H7 (cell line): ENCODE results near the gene UHMK1. TPM values are rescaled to one million over a fixed set of nuclear protein-coding genes. Genes with fewer than 3 reads are reported as not detected.
"Not testable (repeated sequence)": the region's sequence is repeated elsewhere in the genome, so short reads cannot be mapped to it uniquely, and the experiment has no call there.

ENCODE experiments used
- DNase-seq: peaks from one replicate; pipeline ENCODE4 v3.0.0; 2012
- H3K27me3 ChIP-seq: 2 replicates; pipeline ENCODE4 v1.6.0; 2011; ENCODE audit warnings: mild to moderate bottlenecking, low read length; ENCODE audit not compliant: control insufficient read depth, insufficient read depth
- H3K36me3 ChIP-seq: replicated peaks from 2 replicates; pipeline ENCODE4 v1.5.1; 2011; ENCODE audit warnings: low read length; ENCODE audit not compliant: control insufficient read depth, insufficient read depth
- H3K4me3 ChIP-seq: 2 replicates; pipeline ENCODE4 v1.5.1; 2011; ENCODE audit warnings: low read depth, mild to moderate bottlenecking, control low read depth, low read length, moderate library complexity; ENCODE audit not compliant: insufficient read depth
- total RNA-seq: library from RNA; depleted of rRNA; stranded (reverse); fragments of >200 nt; shearing (Covaris generic); gene quantifications from 2 replicates; pipeline ENCODE4 v1.2.3, GENCODE V29; 2014

Gene UHMK1
- total RNA-seq, 1 experiment from 2014 or later, result 21.7 TPM

GRCh38 chr1:162495531-162496233 lies 1.9 kb upstream of the UHMK1 start:
- not testable (repeated sequence) for H3K4me3 ChIP-seq, H3K36me3 ChIP-seq, H3K27me3 ChIP-seq, DNase-seq

GRCh38 chr1:162497104-162497722 lies 405 bp upstream of the UHMK1 start:
- peaks cover 3% of the 10 kb centered on the region; the same call in 1 of the 2 replicates for H3K36me3 ChIP-seq
- H3K27me3 ChIP-seq, result no peaks in the 10 kb centered on the region
- no peak for DNase-seq
- peak overlapping the region; percentile 98 for H3K4me3 ChIP-seq

- Histone ChIP-seq H3K27me3 (no peaks in the 10 kb centered on the region), H3K36me3 (peaks cover 5% of the 10 kb centered on the region), H3K4me3 (peak overlapping the region; percentile 98)
- no peak for DNase-seq
These were observed 835 bp downstream of the UHMK1 start for GRCh38 chr1:162498496-162498810.

- H3K36me3 ChIP-seq, result peaks cover 13% of the 10 kb centered on the region
- H3K4me3 ChIP-seq, result no peak overlapping the region
- DNase-seq, result no peak
- no peaks in the 10 kb centered on the region for H3K27me3 ChIP-seq
These were observed 3.2 kb downstream of the UHMK1 start for GRCh38 chr1:162500805-162501204.

- Histone ChIP-seq H3K36me3 (peaks cover 16% of the 10 kb centered on the region), H3K27me3 (no peaks in the 10 kb centered on the region), H3K4me3 (no peak overlapping the region)
- DNase-seq, result no peak
These were observed 4.5 kb downstream of the UHMK1 start for GRCh38 chr1:162502077-162502476.

- peaks cover 16% of the 10 kb centered on the region for H3K36me3 ChIP-seq
- no peak for DNase-seq
- H3K4me3 ChIP-seq, result no peak overlapping the region
- H3K27me3 ChIP-seq, result no peaks in the 10 kb centered on the region
These were observed 5.3 kb downstream of the UHMK1 start for GRCh38 chr1:162502928-162503327.

- no peaks in the 10 kb centered on the region for H3K27me3 ChIP-seq
- H3K4me3 ChIP-seq, result no peak overlapping the region
- peaks cover 6% of the 10 kb centered on the region for H3K36me3 ChIP-seq
- DNase-seq, result no peak
These were observed 29.7 kb downstream of the UHMK1 start for GRCh38 chr1:162527314-162527713.

- peak; percentile 66 for DNase-seq
- peaks cover under 1% of the 10 kb centered on the region; the same call in 1 of the 2 replicates for H3K36me3 ChIP-seq
- no peaks in the 10 kb centered on the region for H3K27me3 ChIP-seq
- no peak overlapping the region for H3K4me3 ChIP-seq
These were observed 32.8 kb downstream of the UHMK1 start for GRCh38 chr1:162530307-162530987.

GRCh38 chr1:162530988-162531319 lies 33.3 kb downstream of the UHMK1 start:
- H3K4me3 ChIP-seq, result no peak overlapping the region
- no peak for DNase-seq
- H3K36me3 ChIP-seq, result no peaks in the 10 kb centered on the region
- H3K27me3 ChIP-seq, result no peaks in the 10 kb centered on the region

GRCh38 chr1:162535501-162535900 lies 37.9 kb downstream of the UHMK1 start:
- no peaks in the 10 kb centered on the region for H3K27me3 ChIP-seq
- no peak overlapping the region for H3K4me3 ChIP-seq
- no peak for DNase-seq
- no peaks in the 10 kb centered on the region for H3K36me3 ChIP-seq

GRCh38 chr1:162536511-162536910 lies 38.9 kb downstream of the UHMK1 start:
- Histone ChIP-seq H3K4me3 (no peak overlapping the region), H3K27me3 (no peaks in the 10 kb centered on the region), H3K36me3 (no peaks in the 10 kb centered on the region)
- no peak for DNase-seq

- DNase-seq, result no peak
- no peak overlapping the region for H3K4me3 ChIP-seq
- no peaks in the 10 kb centered on the region for H3K27me3 ChIP-seq
- H3K36me3 ChIP-seq, result no peaks in the 10 kb centered on the region
These were observed 39.6 kb downstream of the UHMK1 start for GRCh38 chr1:162537216-162537615.

GRCh38 chr1:162538815-162539431 lies 41.3 kb downstream of the UHMK1 start:
- no peak overlapping the region for H3K4me3 ChIP-seq
- H3K36me3 ChIP-seq, result no peaks in the 10 kb centered on the region
- DNase-seq, result no peak
- H3K27me3 ChIP-seq, result no peaks in the 10 kb centered on the region

- no peak for DNase-seq
- H3K4me3 ChIP-seq, result no peak overlapping the region
- no peaks in the 10 kb centered on the region for H3K27me3 ChIP-seq
- H3K36me3 ChIP-seq, result no peaks in the 10 kb centered on the region
These were observed 44.1 kb downstream of the UHMK1 start for GRCh38 chr1:162541619-162542141.

GRCh38 chr1:162543228-162543627 lies 45.6 kb downstream of the UHMK1 start:
- H3K36me3 ChIP-seq, result no peaks in the 10 kb centered on the region
- H3K4me3 ChIP-seq, result no peak overlapping the region
- no peak for DNase-seq
- H3K27me3 ChIP-seq, result no peaks in the 10 kb centered on the region
